NCI-H748 treated with DMSO at 0.1 percent for 48 hours (cell line): ENCODE data around the gene SLC24A3.

Experiments used
- DNase-seq: peaks from one replicate; lab custom pipeline; 2025; lab: John Stamatoyannopoulos, UW

Gene SLC24A3

DNA sequence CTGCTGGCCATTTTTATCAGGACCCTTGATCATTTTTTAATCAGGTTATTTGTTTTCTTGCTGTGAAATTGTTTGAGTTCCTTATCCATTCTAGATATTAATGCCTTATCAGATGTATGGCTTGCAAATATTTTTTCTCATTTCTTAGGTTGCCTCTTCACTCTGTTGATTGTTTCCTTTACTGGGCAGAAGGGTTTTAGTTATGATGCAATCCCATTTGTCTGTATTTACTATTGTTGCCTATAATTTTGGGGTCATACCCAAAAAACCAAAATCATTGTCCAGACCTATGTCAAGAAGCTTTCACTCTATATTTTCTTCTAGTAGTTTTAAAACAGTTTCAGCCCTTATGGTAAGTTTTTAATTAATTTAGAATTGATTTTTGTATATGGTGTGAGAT, 172.5 kb downstream of the SLC24A3 start:
- no peak for DNase-seq

DNA sequence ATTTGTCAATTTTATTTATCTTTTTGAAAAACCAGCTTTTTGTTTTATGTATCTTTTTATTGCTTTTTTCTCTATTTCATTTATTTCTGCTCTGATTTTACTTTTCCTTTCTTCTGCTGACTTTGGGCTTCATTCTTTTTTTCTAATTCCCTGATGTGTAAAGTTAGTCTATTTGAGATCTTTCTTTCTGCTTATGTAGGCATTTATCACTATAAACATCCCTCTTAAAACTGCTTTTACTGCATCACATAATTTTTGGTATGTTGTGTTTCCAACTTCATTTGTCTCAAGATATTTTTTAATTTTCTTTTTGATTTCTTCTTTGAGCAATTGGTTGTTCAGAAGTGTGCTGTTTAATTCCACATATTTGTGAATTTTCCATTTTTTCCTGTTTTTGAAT, 174.8 kb downstream of the SLC24A3 start:
- no peak for DNase-seq

- DNase-seq = no peak
These were observed 180.1 kb downstream of the SLC24A3 start for GRCh38 chr20:19392344-19393130.

DNA sequence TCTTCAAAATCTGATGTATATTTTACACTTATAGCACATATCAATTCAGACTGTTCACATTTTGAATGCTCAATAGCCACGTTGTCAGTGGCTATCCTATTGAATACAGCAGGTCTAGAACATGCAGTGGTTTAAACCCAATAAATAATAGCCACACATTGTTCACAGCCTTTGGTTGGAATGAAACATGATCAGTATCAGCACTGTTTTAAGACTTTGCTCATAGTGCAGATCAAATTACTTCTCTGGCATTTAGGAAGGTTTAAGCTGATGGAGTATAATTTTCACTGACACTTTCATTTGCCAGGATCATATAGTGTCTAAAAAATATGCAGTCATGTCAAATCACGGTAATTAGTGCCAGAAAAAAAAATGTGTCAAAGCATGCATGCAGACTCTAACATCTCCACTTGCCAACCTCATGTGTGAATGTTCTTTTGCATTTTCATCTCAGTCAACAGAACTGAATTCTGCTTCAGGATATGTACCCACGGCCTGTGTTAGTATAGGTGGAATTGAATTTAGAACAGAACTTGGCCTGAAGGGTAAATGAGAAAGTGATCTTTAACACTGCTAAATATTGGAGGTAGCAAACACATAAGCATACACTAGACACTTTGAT, 184.1 kb downstream of the SLC24A3 start:
- no peak for DNase-seq

DNA sequence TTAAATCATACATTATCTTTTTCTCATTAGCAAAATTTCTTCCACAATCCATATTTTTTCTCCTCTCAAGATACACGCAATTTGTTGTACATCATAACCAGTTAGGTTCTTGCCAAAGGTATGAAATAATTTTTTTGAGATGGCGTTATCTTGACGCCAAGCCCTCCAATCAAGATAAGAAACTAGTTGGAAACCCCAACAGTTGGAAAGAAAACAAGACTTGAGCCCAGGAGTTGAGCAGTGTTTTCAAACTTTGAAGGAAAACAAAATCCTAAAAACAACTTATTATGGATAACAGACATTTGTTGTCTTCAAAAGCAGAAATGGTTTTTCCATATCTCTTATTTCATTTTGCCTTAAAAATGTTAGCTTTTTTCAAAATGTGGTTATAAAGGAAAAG, 184.8 kb downstream of the SLC24A3 start:
- DNase-seq = no peak

GRCh38 chr20:19397666-19398065, 185.2 kb downstream of the SLC24A3 start:
- no peak for DNase-seq

DNA sequence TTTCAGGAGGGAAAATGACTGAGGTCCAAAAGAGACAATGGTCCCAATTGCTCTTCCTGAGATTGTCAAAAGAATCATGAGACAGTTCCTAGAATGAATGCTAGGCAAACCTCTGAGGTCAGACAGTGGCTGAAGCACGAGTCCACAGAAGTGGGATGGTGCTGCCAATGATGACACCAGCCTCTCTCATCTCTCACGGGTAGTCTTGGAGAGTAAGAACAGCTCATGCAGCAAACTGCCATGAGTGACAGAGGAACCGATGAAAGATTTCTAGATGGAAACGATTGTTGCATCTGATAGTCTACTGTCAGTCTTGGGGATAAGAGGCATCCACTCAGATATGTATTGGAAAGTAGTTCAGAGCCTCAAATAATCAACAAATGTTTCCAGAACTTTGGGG, 188.7 kb downstream of the SLC24A3 start:
- no peak for DNase-seq

GRCh38 chr20:19403549-19403948, 191.1 kb downstream of the SLC24A3 start:
- DNase-seq = no peak

GRCh38 chr20:19404826-19405225, 192.4 kb downstream of the SLC24A3 start:
- DNase-seq = no peak

GRCh38 chr20:19405958-19406357, 193.5 kb downstream of the SLC24A3 start:
- no peak for DNase-seq

DNA sequence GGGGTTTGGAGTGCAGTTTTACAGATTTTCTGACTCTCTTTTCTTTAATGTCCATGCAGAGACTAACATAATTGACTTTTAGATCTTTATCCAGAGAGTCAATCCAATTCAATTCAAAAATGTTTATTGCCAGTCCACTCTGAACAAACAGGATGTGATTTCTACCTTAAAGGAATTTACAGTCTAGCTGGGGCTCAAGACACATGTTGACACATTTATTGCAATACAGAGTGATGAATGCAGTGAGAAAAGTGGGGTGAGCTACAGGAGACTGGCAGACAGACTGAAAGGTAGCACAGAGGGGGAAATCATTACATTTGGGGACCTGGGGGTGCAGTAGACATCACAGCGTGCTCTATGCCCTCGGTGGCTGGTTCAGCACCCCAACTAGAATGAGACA, 193.9 kb downstream of the SLC24A3 start:
- no peak for DNase-seq

GRCh38 chr20:19407196-19407595, 194.8 kb downstream of the SLC24A3 start:
- DNase-seq = no peak

- no peak for DNase-seq
These were observed 195.3 kb downstream of the SLC24A3 start for GRCh38 chr20:19407736-19408135.

DNA sequence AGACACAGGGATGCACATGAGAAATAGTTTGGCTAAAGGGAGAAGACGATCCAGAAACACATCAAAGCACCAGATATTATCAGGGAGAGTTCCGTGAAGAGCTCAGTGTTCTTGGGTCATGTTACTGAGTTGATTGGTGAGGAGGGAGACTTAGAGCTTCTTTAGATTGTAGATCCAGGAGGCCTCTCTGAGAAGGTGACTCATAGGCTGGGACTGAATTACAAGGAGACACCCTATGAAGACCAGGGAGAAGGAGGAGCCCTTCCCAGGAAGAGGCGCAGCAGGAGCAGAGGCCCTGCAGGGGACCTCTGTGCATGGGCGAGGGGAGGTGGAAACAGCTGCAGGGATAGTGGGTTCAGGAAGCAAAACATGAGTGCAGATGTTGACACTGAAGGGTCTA, 196.5 kb downstream of the SLC24A3 start:
- no peak for DNase-seq

- no peak for DNase-seq
These were observed 199.4 kb downstream of the SLC24A3 start for GRCh38 chr20:19411811-19412210.

GRCh38 chr20:19412254-19412653, 199.8 kb downstream of the SLC24A3 start:
- no peak for DNase-seq

- no peak for DNase-seq
These were observed 202.2 kb downstream of the SLC24A3 start for GRCh38 chr20:19414600-19414999.

DNA sequence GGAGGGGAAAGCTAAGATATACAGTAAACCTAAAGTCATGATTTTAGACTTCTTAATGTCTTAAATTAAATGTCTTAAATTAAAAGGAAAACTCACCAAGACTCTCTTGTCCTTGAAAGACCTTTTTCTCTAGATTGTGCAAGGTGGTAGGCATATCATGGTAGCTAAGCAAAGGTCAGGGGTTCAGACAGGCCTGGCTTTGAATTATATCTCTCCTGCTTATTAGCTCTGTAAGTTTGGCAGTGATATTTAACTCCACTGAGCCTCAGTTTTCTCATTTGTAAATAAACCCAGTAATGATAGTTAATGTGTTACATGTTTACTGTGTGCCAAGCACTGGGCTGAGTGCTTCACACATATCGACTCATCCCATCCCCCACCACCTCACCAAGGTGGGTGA, 203.3 kb downstream of the SLC24A3 start:
- DNase-seq = no peak

- no peak for DNase-seq
These were observed 204.2 kb downstream of the SLC24A3 start for GRCh38 chr20:19416627-19417026.

- no peak for DNase-seq
These were observed 207.0 kb downstream of the SLC24A3 start for GRCh38 chr20:19419396-19419795.

GRCh38 chr20:19423097-19423899, 210.9 kb downstream of the SLC24A3 start:
- DNase-seq = no peak

DNA sequence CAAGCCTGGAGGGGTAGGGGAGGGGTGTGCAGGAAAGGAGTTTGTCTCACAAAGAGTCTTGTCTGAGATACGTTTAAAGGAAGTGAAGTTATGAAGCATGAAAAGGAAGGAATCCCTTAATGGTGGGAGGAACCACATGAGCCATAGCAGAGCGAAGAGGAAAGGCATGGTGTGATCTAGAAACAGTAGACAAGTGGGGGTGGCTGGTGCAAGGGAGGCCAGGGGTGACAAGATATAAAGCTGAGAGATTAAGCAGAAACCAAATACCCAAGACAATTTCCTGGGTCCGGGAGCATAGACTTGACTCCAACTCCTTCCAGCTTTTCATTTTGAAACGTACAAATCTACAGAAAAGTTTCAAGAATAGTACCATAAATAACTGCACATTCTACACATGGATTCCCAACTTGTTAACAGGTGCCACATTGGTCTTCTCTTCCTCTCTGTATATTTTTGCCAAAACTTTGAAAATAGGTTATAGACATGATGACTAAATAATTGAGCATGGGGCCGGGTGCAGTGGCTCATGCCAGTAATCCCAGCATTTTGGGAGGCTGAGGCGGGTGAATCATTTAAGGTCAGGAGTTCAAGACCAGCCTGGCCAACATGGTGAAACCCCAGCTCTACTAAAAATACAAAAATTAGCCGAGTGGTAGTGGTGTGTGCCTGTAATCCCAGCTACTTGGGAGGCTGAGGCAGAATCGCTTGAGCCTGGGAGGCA, 211.6 kb downstream of the SLC24A3 start:
- DNase-seq = no peak
